Measurements from ENCODE around the gene PLEKHA6.

The PLEKHA6 gene

GRCh38 chr1:204289280-204289679, 70.4 kb downstream of the PLEKHA6 start:
- DNase-seq (ENCODE audit: low read depth), result no peak
- TF ChIP-seq, protein P1, sequence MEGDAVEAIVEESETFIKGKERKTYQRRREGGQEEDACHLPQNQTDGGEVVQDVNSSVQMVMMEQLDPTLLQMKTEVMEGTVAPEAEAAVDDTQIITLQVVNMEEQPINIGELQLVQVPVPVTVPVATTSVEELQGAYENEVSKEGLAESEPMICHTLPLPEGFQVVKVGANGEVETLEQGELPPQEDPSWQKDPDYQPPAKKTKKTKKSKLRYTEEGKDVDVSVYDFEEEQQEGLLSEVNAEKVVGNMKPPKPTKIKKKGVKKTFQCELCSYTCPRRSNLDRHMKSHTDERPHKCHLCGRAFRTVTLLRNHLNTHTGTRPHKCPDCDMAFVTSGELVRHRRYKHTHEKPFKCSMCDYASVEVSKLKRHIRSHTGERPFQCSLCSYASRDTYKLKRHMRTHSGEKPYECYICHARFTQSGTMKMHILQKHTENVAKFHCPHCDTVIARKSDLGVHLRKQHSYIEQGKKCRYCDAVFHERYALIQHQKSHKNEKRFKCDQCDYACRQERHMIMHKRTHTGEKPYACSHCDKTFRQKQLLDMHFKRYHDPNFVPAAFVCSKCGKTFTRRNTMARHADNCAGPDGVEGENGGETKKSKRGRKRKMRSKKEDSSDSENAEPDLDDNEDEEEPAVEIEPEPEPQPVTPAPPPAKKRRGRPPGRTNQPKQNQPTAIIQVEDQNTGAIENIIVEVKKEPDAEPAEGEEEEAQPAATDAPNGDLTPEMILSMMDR (IDR thresholded peaks at IDR 0.05; ENCODE audit: control insufficient read depth, extremely low read depth, insufficient read depth), result no peak
- no peak overlapping the region for H3K4me3 ChIP-seq (ENCODE audit: low read depth, low read length)

- TF ChIP-seq, protein P1 (IDR thresholded peaks at IDR 0.05; ENCODE audit: control insufficient read depth, extremely low read depth, insufficient read depth), result no peak
- peak overlapping the region; percentile 31 for H3K4me3 ChIP-seq (ENCODE audit: low read depth, low read length)
- peak; percentile 19 for DNase-seq (ENCODE audit: low read depth)
These were observed 71.6 kb downstream of the PLEKHA6 start for GRCh38 chr1:204288021-204288588.

GRCh38 chr1:204287466-204287891, 72.2 kb downstream of the PLEKHA6 start:
- H3K4me3 ChIP-seq (ENCODE audit: low read depth, low read length), result peak overlapping the region; percentile 31
- TF ChIP-seq, protein P1 (IDR thresholded peaks at IDR 0.05; ENCODE audit: control insufficient read depth, extremely low read depth, insufficient read depth), result no peak
- DNase-seq (ENCODE audit: low read depth), result no peak

GRCh38 chr1:204286831-204287421, 72.8 kb downstream of the PLEKHA6 start:
- peak; percentile 90 for DNase-seq (ENCODE audit: low read depth)
- TF ChIP-seq, protein P1 (IDR thresholded peaks at IDR 0.05; ENCODE audit: control insufficient read depth, extremely low read depth, insufficient read depth), result no peak
- H3K4me3 ChIP-seq (ENCODE audit: low read depth, low read length), result peak overlapping the region; percentile 31

- TF ChIP-seq, protein P1 (IDR thresholded peaks at IDR 0.05; ENCODE audit: control insufficient read depth, extremely low read depth, insufficient read depth), result no peak
- DNase-seq (ENCODE audit: low read depth), result no peak
- peak overlapping the region; percentile 31 for H3K4me3 ChIP-seq (ENCODE audit: low read depth, low read length)
These were observed 73.4 kb downstream of the PLEKHA6 start for GRCh38 chr1:204286315-204286714.

DNA sequence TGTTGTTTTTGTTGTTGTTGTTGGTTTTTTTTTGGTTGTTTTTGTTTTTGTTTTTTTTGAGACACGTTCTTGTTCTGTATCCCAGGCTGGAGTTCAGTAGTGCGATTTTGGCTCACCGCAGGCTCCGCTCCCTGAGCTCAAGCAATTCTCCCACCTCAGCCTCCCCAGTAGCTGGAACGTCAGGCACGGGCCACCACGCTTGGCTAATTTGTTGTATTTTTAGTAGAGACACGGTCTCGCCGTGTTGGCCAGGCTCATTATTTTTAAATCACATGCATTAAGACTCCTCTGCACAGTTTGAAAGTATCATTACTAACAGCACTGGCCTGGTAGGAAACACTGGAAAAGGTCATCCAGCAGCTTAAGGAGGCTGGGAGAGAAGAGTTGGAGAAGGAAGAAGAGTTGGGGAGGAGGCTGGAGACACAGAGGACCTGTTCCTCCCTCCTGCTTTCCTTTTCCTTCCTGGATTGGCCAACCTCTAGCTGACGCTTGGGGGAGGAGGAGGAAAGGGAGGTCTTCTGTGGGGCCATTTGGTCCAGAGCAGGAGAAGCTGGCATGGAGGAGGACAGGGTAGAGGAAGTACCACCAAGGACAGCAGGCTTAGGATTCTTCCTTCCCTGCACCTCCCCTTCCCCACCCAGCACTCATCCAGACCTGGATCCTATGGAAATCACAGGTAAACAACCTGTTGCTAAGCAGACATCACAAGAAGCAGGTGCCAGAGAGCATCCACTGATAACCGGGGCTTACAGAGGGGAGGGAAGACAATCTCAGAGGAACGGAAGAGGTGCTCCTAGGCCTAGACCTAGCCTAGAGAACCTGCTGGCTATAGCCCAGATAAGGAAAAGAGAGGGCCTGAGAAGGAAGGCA, 74.1 kb downstream of the PLEKHA6 start:
- TF ChIP-seq, protein P1 (IDR thresholded peaks at IDR 0.05; ENCODE audit: control insufficient read depth, extremely low read depth, insufficient read depth), result no peak
- peak; percentile 8 for DNase-seq (ENCODE audit: low read depth)
- H3K4me3 ChIP-seq (ENCODE audit: low read depth, low read length), result peak overlapping the region; percentile 31

All from LNCaP clone FGC (cell line).